HepG2 (cell line): ENCODE data around the gene RAB9A.

Source experiments
- CTCF ChIP-seq: sonication (generic); formaldehyde crosslinking; IDR thresholded peaks from 2 replicates; pipeline ENCODE4 v1.5.0; 2020; ENCODE audit warnings: mild to moderate bottlenecking, missing genetic modification reagents, moderate library complexity
- EZH2 ChIP-seq: conservative IDR thresholded peaks from 2 replicates; pipeline ENCODE4 v1.6.1; 2012; ENCODE audit warnings: mild to moderate bottlenecking, low read depth, low read length, moderate library complexity
- HOXD1 ChIP-seq: sonication (generic); formaldehyde crosslinking; IDR thresholded peaks from 2 replicates; pipeline ENCODE4 v1.5.0; 2020; ENCODE audit warnings: missing genetic modification reagents
- ZNF143 ChIP-seq: sonication (generic); formaldehyde crosslinking; IDR thresholded peaks from 2 replicates; pipeline ENCODE4 v1.4.0; 2020; ENCODE audit warnings: missing genetic modification reagents
- ZSCAN30 ChIP-seq: sonication (generic); formaldehyde crosslinking; IDR thresholded peaks from 2 replicates; pipeline ENCODE4 v1.5.0; 2020; ENCODE audit warnings: mild to moderate bottlenecking, missing genetic modification reagents
- TF ChIP-seq, protein P1 (sequence below): IDR thresholded peaks from 2 replicates; pipeline ENCODE4 v1.6.1; 2012; ENCODE audit warnings: inconsistent platforms
- TF ChIP-seq, protein P2 (sequence below): sonication (generic); formaldehyde crosslinking; IDR thresholded peaks from 2 replicates; pipeline ENCODE4 v1.8.0; 2022; ENCODE audit warnings: mild to moderate bottlenecking, missing genetic modification reagents, borderline replicate concordance

GRCh38 chrX:13700380-13700779, 11.5 kb downstream of the RAB9A start:
- TF ChIP-seq, protein P1, sequence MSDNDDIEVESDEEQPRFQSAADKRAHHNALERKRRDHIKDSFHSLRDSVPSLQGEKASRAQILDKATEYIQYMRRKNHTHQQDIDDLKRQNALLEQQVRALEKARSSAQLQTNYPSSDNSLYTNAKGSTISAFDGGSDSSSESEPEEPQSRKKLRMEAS = no peak
- no peak for TF ChIP-seq ZSCAN30
- no peak for TF ChIP-seq ZNF143 (CRISPR knock-in tag)
- no peak for TF ChIP-seq EZH2
- no peak for TF ChIP-seq HOXD1 (CRISPR knock-in tag)
- TF ChIP-seq CTCF (CRISPR knock-in tag) = no peak
- TF ChIP-seq, protein P2, sequence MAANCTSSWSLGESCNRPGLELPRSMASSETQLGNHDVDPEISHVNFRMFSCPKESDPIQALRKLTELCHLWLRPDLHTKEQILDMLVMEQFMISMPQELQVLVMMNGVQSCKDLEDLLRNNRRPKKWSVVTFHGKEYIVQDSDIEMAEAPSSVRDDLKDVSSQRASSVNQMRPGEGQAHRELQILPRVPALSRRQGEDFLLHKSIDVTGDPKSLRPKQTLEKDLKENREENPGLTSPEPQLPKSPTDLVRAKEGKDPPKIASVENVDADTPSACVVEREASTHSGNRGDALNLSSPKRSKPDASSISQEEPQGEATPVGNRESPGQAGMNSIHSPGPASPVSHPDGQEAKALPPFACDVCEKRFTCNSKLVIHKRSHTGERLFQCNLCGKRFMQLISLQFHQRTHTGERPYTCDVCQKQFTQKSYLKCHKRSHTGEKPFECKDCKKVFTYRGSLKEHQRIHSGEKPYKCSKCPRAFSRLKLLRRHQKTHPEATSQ = no peak
